HAP-1 (cell line): Measurements from ENCODE around the gene FUCA1.
"Not testable (repeated sequence)": the region's sequence is repeated elsewhere in the genome, so short reads cannot be mapped to it uniquely, and the experiment has no call there.

ENCODE experiments used
- DNase-seq, 2 experiments: peaks; one replicate each; pipeline ENCODE4 v3.0.0-alpha.2; 2016 to 2020; ENCODE audit warnings: low spot score in 2 of 2
- H3K27me3 ChIP-seq: fragments of 250-450 bp; sonication (Bioruptor Pico); 2 replicates; pipeline ENCODE4 v1.5.1; 2020; ENCODE audit warnings: low read depth, mild to moderate bottlenecking, moderate library complexity
- H3K36me3 ChIP-seq: fragments of 250-450 bp; sonication (Bioruptor Pico); replicated peaks from 2 replicates; pipeline ENCODE4 v1.5.1; 2020; ENCODE audit warnings: mild to moderate bottlenecking
- H3K4me1 ChIP-seq: fragments of 250-450 bp; sonication (Bioruptor Pico); 2 replicates; pipeline ENCODE4 v1.5.1; 2020; ENCODE audit warnings: mild to moderate bottlenecking
- H3K4me3 ChIP-seq: fragments of 250-450 bp; sonication (Bioruptor Pico); 2 replicates; pipeline ENCODE4 v1.5.1; 2020; ENCODE audit warnings: mild to moderate bottlenecking, moderate library complexity
- H3K9me3 ChIP-seq: fragments of 250-450 bp; sonication (Bioruptor Pico); 2 replicates; pipeline ENCODE4 v1.5.1; 2020; ENCODE audit warnings: mild to moderate bottlenecking, moderate library complexity
- in situ Hi-C: fragments of 300-500 bp; cut with MboI; formaldehyde crosslinking; loops from 3 replicates; pipeline ENCODE4 v1.14.3; 2020; ENCODE audit warnings: low sequenced_read_pairs, inconsistent platforms, mixed read lengths

Gene FUCA1

GRCh38 chr1:23816361-23816760, 51.7 kb downstream of the FUCA1 start:
- Histone ChIP-seq H3K4me1 (no peaks in the 10 kb centered on the region), H3K9me3 (no peaks in the 10 kb centered on the region), H3K4me3 (no peak overlapping the region), H3K27me3 (no peaks in the 10 kb centered on the region), H3K36me3 (peaks cover 27% of the 10 kb centered on the region)
- in situ Hi-C loops: no loop called here
- no peak for DNase-seq

GRCh38 chr1:23814016-23814415, 54.1 kb downstream of the FUCA1 start:
- Histone ChIP-seq H3K9me3 (no peaks in the 10 kb centered on the region), H3K36me3 (peaks cover 27% of the 10 kb centered on the region), H3K27me3 (no peaks in the 10 kb centered on the region), H3K4me1 (no peaks in the 10 kb centered on the region), H3K4me3 (no peak overlapping the region)
- no peak for DNase-seq
- in situ Hi-C loops: no loop called here

- in situ Hi-C loops: no loop called here
These were observed 57.1 kb downstream of the FUCA1 start for GRCh38 chr1:23810818-23811540.

DNA sequence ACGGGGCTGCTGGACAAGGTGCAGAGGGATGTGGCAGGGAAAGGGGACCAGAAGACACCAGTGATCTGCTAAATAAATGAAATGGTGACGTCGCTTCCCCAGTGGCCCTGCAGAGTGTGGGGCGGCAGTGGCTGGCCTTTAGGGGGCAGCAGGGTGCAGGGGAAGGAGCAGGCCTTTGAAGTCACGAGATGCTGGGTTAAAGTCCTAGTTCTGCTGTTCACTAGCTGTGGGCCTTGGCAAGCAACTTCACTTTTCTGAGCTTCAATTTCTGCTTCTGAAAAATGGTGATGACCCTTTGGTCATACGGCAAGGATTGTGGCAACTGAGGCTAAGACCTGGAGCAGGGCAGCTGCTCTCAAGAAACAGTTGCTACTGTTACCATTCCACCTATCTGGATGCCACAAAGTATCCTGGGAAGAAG, 58.3 kb downstream of the FUCA1 start:
- Histone ChIP-seq H3K27me3 (no peaks in the 10 kb centered on the region), H3K4me3 (no peak overlapping the region), H3K4me1 (no peaks in the 10 kb centered on the region), H3K9me3 (no peaks in the 10 kb centered on the region), H3K36me3 (peaks cover 11% of the 10 kb centered on the region)
- in situ Hi-C loops: no loop called here
- peak; percentile 69 to 88 for DNase-seq

More at GRCh38 chr1:23810818-23811540, 57.1 kb downstream of the FUCA1 start:
- Histone ChIP-seq H3K4me3 (no peak overlapping the region), H3K27me3 (no peaks in the 10 kb centered on the region), H3K9me3 (no peaks in the 10 kb centered on the region), H3K4me1 (no peaks in the 10 kb centered on the region), H3K36me3 (peaks cover 12% of the 10 kb centered on the region)
- DNase-seq: peak; percentile 52 to 73

GRCh38 chr1:23807453-23807852, 60.6 kb downstream of the FUCA1 start:
- Histone ChIP-seq H3K4me3 (no peak overlapping the region), H3K27me3 (no peaks in the 10 kb centered on the region), H3K36me3 (no peaks in the 10 kb centered on the region; the same call in 1 of the 2 replicates), H3K4me1 (no peaks in the 10 kb centered on the region), H3K9me3 (no peaks in the 10 kb centered on the region)
- in situ Hi-C loops: no loop called here
- no peak for DNase-seq

DNA sequence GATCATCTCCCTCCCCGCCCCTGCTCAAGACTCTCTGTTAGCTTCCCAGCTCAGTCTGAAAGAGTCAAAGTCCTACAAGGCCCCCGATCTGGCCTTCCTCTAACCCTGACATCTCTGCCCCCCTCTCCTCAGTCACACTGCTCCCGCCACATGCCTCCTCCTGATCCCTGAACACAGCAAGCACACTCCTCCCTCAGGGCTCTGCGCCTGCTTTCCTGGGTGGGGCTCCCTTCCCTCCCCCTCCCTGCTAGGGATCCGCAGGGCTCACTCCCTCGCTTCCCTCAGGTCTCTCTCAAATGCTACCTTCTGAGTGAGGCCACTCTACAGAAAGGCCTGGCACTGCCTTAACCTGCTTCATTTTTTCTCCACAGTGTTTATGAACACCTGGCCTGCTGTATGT, 61.8 kb downstream of the FUCA1 start:
- in situ Hi-C loops: no loop called here
- H3K4me3 ChIP-seq: no peak overlapping the region
- H3K9me3 ChIP-seq: no peaks in the 10 kb centered on the region
- DNase-seq: no peak
- no peaks in the 10 kb centered on the region for H3K36me3 ChIP-seq
- H3K4me1 ChIP-seq: peaks cover 2% of the 10 kb centered on the region; the same call in 1 of the 2 replicates
- H3K27me3 ChIP-seq: no peaks in the 10 kb centered on the region

DNA sequence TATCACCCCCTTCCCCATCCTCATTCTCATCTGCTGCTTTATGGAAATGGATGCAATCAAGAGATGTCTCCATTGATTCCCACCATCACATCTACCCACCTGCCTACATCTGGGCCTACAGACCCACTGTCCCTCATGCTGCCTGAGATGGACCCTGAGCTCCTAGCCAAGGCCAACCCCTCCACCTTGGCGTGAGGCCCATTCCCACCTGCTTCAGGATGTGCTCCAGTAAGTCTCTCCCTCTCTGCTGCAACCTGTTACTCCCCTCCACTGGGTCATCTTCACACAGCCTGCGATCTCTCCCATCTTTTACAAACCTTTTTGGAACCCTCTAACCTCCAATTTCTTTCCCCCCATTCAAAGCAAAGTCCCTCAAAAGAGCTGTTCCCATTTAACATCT, 63.1 kb downstream of the FUCA1 start:
- H3K4me1 ChIP-seq: peaks cover 2% of the 10 kb centered on the region; the same call in 1 of the 2 replicates
- in situ Hi-C loops: no loop called here
- H3K36me3 ChIP-seq: no peaks in the 10 kb centered on the region
- DNase-seq: no peak
- H3K27me3 ChIP-seq: no peaks in the 10 kb centered on the region
- no peaks in the 10 kb centered on the region for H3K9me3 ChIP-seq
- no peak overlapping the region for H3K4me3 ChIP-seq

DNA sequence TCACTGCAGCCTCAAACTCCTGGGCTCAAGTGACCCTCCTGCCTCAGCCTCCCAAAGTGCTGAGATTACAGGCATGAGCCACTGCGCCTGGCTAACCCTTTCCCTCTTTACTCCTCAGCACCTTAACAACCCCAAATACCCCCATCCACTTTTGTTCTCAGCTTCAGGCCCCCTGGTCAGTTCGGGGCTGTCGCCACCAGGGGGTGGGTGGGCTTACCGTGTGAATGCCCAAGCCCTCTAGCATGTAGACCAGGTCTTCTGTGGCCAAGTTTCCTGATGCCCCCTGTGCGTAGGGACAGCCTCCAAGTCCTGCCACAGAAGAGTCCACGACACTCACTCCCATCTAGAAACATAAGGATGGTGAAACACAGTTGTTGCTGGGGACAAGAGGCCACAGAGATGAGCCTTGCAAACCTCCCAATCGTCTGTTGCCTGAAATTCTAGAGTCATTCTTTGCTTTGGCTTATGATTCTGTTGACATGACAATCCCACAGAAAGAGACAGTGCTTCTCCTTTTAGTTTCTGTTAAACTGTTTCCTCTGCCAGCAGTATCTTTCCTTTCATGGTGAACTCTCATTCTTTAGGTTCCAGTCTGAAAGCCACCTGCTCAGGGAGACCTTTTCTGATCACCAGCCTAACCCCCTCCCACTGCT, 63.8 kb downstream of the FUCA1 start:
- DNase-seq: no peak
- Histone ChIP-seq H3K36me3 (no peaks in the 10 kb centered on the region), H3K4me3 (no peak overlapping the region), H3K9me3 (no peaks in the 10 kb centered on the region), H3K27me3 (no peaks in the 10 kb centered on the region), H3K4me1 (peaks cover 6% of the 10 kb centered on the region; the same call in 1 of the 2 replicates)
- in situ Hi-C loops: no loop called here

DNA sequence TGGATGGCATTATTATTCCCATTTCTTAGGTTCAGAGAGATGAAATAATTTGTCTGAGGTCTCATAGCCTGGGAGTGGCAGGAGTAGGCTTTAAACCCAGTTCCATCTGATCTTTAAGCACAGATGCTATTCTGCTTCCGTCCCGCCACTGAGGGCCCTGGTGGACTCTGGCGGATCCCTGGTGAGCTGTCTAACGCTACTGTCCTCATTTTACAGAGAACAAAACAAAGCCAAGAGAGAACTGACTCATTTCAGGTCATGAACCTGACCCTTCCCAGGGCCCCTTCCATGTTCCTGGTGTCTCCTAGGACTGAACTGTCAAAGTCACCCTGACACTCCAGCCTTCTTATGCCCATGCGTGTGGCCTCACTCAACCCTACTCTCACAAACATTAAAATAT, 64.4 kb downstream of the FUCA1 start:
- no peak overlapping the region for H3K4me3 ChIP-seq

GRCh38 chr1:23802809-23803342, 65.2 kb downstream of the FUCA1 start:
- H3K27me3 ChIP-seq, in situ Hi-C loops, H3K36me3 ChIP-seq, H3K4me1 ChIP-seq, H3K9me3 ChIP-seq, DNase-seq, H3K4me3 ChIP-seq: not testable (repeated sequence)

More for the DNA sequence above, 64.4 kb downstream of the FUCA1 start:
- in situ Hi-C loops: no loop called here
- H3K4me1 ChIP-seq: peaks cover 8% of the 10 kb centered on the region; the same call in 1 of the 2 replicates
- no peaks in the 10 kb centered on the region for H3K27me3 ChIP-seq
- H3K36me3 ChIP-seq: no peaks in the 10 kb centered on the region; the same call in 1 of the 2 replicates
- no peaks in the 10 kb centered on the region for H3K9me3 ChIP-seq
- no peak for DNase-seq

DNA sequence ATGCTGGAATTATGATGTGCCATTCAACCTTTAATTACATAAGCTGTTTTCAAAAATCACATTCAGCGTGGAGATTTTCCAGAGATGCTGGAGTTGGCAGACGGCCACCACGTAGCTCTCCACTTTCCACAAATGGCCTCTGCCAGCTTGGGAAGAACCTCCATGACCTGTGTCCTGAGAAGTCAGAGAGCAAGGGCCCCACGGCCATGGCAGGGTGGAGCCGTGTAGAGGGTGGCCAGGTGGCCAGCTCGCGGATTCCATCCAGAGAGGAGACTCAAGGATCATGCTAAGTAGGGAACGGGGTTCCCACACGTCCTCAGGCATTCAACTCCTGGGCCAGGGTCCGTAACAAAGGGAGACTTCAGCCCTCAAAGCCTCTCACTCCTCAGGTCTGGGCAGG, 66.2 kb downstream of the FUCA1 start:
- peaks cover 6% of the 10 kb centered on the region for H3K36me3 ChIP-seq
- no peak for DNase-seq
- no peaks in the 10 kb centered on the region for H3K27me3 ChIP-seq
- in situ Hi-C loops: no loop called here
- no peak overlapping the region for H3K4me3 ChIP-seq
- H3K9me3 ChIP-seq: no peaks in the 10 kb centered on the region
- peaks cover 8% of the 10 kb centered on the region; the same call in 1 of the 2 replicates for H3K4me1 ChIP-seq

DNA sequence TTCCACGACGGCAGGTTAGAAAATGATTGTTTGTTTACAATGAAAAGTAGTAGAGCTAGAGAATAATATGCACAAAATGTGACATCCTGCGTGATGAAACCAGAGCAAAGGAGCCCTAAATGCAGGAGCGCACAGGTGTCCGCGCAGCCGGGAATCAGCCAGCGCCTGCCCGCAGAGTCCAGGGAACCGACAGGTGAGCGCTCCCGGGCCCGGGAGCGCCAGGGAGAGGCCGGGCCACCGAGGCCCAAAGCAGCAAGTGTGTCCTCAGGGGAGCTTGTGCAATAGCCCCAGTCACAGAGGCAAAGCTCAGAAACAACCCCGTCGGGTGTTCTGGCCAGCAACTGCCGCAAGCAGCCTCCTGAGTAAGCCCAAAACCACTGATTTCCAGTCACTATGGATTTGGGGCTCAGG, 66.7 kb downstream of the FUCA1 start:
- Histone ChIP-seq H3K9me3 (no peaks in the 10 kb centered on the region), H3K4me3 (peak overlapping the region; percentile 88), H3K4me1 (peaks cover 8% of the 10 kb centered on the region; the same call in 1 of the 2 replicates), H3K36me3 (peaks cover 11% of the 10 kb centered on the region), H3K27me3 (no peaks in the 10 kb centered on the region)
- DNase-seq: no peak
- in situ Hi-C loops: no loop called here

DNA sequence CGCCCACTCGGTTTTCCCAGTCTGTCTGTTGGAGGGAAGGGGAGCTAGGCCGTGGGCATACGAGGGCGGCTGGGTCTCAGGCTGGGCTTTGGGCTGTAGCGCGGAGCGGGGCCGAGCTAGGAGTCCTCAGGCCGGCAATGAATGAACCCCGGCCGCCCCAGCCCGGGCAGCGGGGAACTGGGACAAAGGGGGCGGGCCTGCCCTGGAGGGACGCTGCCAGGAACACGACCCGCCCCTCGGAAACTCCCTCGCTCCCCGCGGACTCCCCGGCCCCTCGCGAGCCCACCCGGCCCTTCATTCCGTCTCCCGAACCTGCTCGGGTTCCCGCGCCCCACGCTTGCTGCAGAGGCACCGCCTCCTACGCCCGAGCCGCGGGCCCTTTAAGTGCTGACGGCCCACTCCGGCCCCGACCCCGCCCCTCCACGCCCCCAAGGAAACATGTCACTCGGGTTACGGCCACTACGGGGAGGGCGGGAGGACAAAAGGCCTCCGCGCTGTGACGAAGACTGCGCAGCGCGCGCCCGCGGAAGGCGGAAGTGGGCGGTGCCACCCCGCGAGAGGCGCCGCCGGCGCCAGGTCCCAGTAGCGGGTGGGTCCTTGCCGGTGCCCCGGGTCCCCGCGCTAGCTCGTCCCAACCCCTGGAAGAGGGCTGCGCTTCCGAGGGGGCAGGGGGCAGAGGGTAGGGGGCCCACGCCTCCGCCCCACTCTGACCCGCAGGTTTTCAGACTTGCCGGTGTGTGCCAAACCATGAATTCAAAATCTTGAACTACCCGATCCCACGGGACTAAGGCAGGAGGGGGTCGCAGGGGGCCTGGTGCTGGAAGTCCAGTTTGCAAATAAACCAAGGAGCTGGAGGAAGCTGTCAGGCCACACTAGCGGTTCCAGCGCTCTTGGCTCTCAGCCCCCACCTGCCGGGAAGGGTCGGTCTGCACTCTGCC, 67.4 kb downstream of the FUCA1 start, which contains the start of gene GALE:
GALE (minus strand) TSS at position 355 of the 938 bp plus-strand sequence. CDS start 1,747 bp downstream, outside the sequence.
- Histone ChIP-seq H3K4me1 (peaks cover 8% of the 10 kb centered on the region; the same call in 1 of the 2 replicates), H3K27me3 (no peaks in the 10 kb centered on the region), H3K9me3 (no peaks in the 10 kb centered on the region), H3K36me3 (peaks cover 11% of the 10 kb centered on the region), H3K4me3 (peak within 1 kb of the TSS; percentile 88)
- in situ Hi-C loops: no loop called here
- DNase-seq: peak; percentile 88 to 98
